ENCODE data around the gene GTF2H4.
"Not testable (repeated sequence)": the region's sequence is repeated elsewhere in the genome, so short reads cannot be mapped to it uniquely, and the experiment has no call there.

Gene GTF2H4

GRCh38 chr6:30907758-30908591 is at the start of gene GTF2H4:
Gene GTF2H4, plus strand, starts transcription at chr6:30908207.
- DNase-seq = peak; percentile 96 to 98 (median 97)

DNA sequence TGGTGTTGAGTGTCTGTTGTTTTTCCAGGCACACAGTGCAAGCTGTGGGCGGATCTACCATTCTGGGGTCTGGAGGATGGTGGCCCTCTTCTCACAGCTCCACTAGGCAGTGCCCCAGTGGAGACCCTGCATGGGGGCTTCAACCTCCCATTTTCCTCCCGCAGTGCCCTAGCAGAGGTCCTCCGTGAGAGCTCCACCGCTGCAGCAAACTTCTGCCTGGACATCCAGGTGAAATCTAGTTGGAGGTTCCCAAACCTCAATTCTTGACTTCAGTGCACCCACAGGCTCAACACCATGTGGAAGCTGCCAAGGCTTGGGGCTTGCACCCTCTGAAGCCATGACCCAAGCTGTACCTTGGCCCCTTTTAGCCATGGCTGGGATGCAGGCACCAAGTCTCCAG is 48.3 kb upstream of the GTF2H4 start:
- not testable (repeated sequence) for DNase-seq

- no peak for DNase-seq
Measured at GRCh38 chr6:30861257-30862048, 46.6 kb upstream of the GTF2H4 start.

DNA sequence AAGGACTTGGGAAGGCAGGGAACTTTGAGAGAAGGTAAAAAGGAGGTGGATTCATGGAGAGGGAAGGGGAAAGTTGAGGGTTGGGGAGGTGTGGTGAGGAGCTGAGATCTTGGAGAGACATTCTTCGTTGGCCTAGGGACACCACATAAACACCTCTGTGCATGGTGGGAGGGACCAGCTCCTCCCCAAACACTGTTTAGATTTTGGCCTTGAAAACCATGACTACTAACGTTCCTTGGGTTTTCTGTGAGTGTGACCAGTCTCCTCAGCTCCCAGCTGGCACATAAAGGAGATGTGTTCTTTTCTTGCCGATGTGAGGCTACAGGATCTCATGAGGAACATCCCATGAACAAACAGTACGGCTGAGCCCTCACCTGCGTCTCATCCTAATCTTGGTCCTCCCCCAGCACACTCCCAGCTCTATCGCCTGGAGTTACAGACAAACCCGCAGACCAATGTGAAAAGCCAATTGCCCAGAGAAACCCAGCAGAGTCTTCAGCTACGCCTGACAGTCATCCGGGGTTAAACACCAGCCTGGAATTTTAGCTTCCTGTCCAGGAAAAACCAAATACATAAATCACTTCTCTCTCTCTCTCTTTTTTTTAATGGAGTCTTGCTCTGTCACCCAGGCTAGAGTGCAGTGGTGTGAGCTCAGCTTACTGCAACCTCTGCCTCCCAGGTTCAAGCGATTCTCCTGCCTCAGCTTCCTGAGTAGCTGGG is 45.7 kb upstream of the GTF2H4 start:
- DNase-seq = no peak

- no peak for DNase-seq
Measured at GRCh38 chr6:30864325-30864724, 43.7 kb upstream of the GTF2H4 start.

GRCh38 chr6:30869241-30869749 is 38.7 kb upstream of the GTF2H4 start:
- DNase-seq = peak in 1 of 3 experiments; percentile 16

DNA sequence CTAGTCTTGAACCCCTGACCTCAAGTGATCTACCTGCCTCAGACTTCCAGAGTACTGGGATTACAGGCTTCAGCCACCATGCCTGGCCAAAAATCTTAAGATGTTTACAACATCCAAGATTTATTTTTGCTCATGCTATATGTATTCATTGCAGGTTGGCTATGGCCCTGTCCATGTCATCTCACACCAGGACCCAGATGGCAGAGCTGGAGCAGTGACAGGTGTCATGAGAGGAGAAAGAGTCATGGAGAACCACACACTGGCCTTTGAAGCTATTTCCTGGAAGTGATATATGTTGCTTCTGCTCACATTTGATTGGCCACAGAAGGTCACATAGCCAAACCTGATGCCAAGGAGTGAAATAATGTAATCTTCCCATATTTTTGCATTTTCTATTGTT is 37.5 kb upstream of the GTF2H4 start:
- no peak for DNase-seq

DNA sequence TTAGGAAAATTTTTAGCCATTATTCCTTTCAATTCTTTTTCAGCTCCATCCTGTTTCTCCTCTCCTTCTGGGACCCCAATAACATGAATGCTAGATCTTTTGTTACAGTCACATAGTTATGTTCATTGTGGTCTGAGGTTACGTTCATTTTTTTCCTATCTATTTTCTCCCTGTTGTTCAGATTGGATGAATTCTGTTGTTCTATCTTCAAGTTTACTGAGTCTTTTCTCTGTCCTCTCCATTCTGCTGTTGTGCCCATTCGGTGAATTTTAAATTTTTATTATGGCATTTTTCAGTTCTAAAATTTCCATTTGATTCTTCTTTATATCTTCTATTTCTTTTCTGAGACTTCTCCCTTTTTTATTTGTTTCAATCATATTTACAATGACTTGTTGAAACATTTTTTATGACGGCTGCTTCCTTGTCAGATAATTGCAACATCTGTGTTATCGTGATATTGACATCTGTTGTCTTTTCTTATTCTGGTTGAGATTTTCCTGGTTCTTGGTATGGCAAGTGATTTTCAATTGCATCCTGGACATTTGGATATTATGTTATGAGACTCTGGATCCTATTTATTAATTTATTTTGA is 36.3 kb upstream of the GTF2H4 start:
- DNase-seq = no peak

GRCh38 chr6:30873137-30873640 is 34.8 kb upstream of the GTF2H4 start:
- DNase-seq = no peak

DNA sequence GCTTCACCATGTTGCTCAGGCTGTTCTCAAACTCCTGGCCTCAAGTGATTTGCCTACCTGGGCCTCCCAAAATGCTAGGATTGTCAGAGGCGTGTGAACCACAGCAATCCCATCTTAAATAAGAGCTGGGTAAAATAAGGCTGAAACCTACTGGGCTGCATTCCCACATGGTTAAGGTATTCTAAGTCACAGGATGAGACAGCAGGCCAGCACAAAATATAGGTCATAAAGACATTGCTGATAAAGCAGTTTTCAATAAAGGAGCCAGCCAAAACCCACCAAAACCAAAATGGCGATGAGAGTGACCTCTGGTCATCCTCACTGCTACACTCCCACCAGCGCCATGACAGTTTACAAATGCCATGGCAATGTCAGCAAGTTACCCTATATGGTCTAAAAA is 34.2 kb upstream of the GTF2H4 start:
- DNase-seq = not testable (repeated sequence)

- DNase-seq = peak; percentile 11 to 56 (median 31)
Measured at GRCh38 chr6:30875244-30876038, 32.6 kb upstream of the GTF2H4 start.

- no peak for DNase-seq
Measured at GRCh38 chr6:30876039-30876730, 31.8 kb upstream of the GTF2H4 start.

GRCh38 chr6:30877419-30878262 is 30.4 kb upstream of the GTF2H4 start:
- DNase-seq = peak; percentile 71 to 90 (median 77)

GRCh38 chr6:30879684-30880427 is 28.2 kb upstream of the GTF2H4 start:
- no peak for DNase-seq

DNA sequence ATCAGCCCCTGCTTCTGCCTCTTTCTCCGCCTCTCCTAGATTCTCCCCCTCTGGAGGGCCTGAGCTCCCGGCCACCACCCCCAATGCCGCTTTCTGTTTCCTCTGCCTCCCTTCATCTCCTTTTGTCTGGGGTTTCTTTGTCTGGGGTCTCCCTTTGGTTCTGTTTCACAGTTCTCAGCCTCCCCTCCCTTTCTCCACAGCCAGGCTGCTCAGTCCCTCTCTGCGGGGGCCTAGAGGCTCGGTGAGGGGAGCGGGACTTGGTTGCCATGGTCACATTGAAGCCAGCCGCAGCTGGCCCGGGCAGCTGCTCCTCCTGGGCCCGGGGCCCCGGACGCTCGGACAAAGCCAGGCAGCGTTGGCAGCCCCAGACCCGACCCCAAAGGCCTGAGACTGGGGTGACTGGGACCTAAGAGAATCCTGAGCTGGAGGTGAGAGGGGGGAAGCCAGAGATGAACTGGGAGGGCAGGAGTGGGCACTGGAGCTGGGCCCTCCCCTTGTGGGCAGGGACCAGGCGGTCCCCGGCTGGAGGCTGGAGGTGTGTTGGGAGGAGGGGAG is 27.2 kb upstream of the GTF2H4 start:
- DNase-seq = peak; percentile 11 to 87 (median 83)

GRCh38 chr6:30881392-30882203 is 26.4 kb upstream of the GTF2H4 start:
- DNase-seq = peak in 2 of 3 experiments; percentile 47 to 53

DNA sequence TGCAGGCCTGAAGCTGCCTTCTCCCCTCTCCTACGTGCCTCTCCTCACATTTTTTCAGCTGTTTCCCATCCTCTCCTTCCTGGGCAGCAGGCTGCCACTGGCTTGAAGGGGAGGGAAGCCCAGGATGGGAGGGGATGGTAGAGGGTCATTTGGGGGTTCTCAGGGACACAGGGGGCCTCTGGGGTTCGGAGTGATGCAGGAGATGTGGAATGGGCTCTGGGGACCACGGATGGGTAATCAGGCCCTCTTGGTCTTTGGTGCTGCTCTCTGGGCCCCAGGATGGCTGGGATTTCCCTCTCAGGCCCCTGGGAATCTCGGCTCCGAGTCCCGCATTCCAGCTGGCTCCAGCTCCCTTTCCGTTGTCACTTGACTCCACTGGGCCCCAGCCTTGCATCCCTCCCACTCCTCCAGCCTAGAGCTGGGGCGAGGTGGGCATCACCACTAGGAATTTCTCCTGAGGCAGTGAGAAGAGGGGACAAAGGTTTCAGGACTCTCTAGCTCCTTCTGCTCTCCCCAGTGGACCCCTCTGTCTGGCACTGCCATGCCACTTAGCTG is 25.7 kb upstream of the GTF2H4 start:
- no peak for DNase-seq
